B cell (primary cell): ENCODE measurements around the gene USP49. TPM values are rescaled to one million over a fixed set of nuclear protein-coding genes. Genes with fewer than 3 reads are reported as not detected.

Source experiments
- ATAC-seq: fragments of 200-7000 bp; cut with Tn5 transposase; one replicate; pipeline ENCODE4 v1.10.0; 2021; ENCODE audit warnings: low read depth, mild to moderate bottlenecking, moderate number of reproducible peaks, moderate library complexity
- CTCF ChIA-PET: fragments of 350-600 bp; sonication (Branson Sonifier 250); formaldehyde crosslinking; loops from one replicate; lab custom pipeline; 2021; ENCODE audit warnings: antibody characterized with exemption, inconsistent platforms; lab: Charles Lee
- POLR2A ChIA-PET: fragments of 350-600 bp; sonication (Branson Sonifier 250); formaldehyde crosslinking; loops from one replicate; lab custom pipeline; 2021; ENCODE audit warnings: antibody characterized with exemption; lab: Charles Lee
- DNase-seq: peaks from one replicate; pipeline ENCODE4 v3.0.0; 2013
- H2AFZ ChIP-seq: 2 replicates; pipeline ENCODE4 v1.6.1; 2012; ENCODE audit warnings: mild to moderate bottlenecking, low read depth, low read length; ENCODE audit not compliant: insufficient read depth, poor library complexity, severe bottlenecking
- H3K27ac ChIP-seq, 2 donors: 1 replicate in 1 of 2; 2 replicates in 1 of 2; pipeline ENCODE4 v1.5.1; 2012 to 2013; ENCODE audit warnings: low read length in 2 of 2, mild to moderate bottlenecking in 2 of 2, moderate library complexity in 1 of 2
- H3K27me3 ChIP-seq, 4 experiments: fragments of 200-600 bp in 1 of 4; sonication (generic) in 1 of 4; replicated peaks in 1 of 4; 1 replicate in 2 of 4; 2 replicates in 2 of 4; pipeline versions ENCODE4 v1.6.1 to v1.7.0; 2013 to 2016; ENCODE audit warnings: low read length in 3 of 4, mild to moderate bottlenecking in 2 of 4, mixed read lengths in 1 of 4, moderate library complexity in 1 of 4; ENCODE audit not compliant: insufficient read depth in 4 of 4, control insufficient read depth in 3 of 4; ENCODE audit errors: control extremely low read depth in 1 of 4
- H3K36me3 ChIP-seq, 2 experiments: replicated peaks in 1 of 2; 1 replicate in 1 of 2; 2 replicates in 1 of 2; pipeline versions ENCODE4 v1.6.1 to v1.7.1; 2013; ENCODE audit warnings: low read length in 1 of 2; ENCODE audit not compliant: insufficient read depth in 2 of 2, control insufficient read depth in 1 of 2; ENCODE audit errors: control extremely low read depth in 1 of 2, extremely low read depth in 1 of 2
- H3K4me1 ChIP-seq, 2 donors: fragments of 200-600 bp in 1 of 2; sonication (generic) in 1 of 2; 1 replicate in 1 of 2; 2 replicates in 1 of 2; pipeline versions ENCODE4 v1.5.1 to v1.6.1; 2013 to 2017; ENCODE audit warnings: low read length in 2 of 2; ENCODE audit not compliant: control insufficient read depth in 2 of 2, insufficient read depth in 2 of 2
- H3K4me2 ChIP-seq: replicated peaks from 2 replicates; pipeline ENCODE3; 2012; ENCODE audit warnings: mild to moderate bottlenecking, low read depth, low read length; ENCODE audit not compliant: poor library complexity, severe bottlenecking
- H3K4me3 ChIP-seq, 5 experiments: fragments of 200-600 bp in 1 of 5; sonication (generic) in 1 of 5; 1 replicate in 3 of 5; 2 replicates in 2 of 5; pipeline versions ENCODE4 v1.5.1 to v1.7.0; 2011 to 2016; ENCODE audit warnings: low read length in 4 of 5, mild to moderate bottlenecking in 4 of 5, low read depth in 2 of 5, control low read depth in 1 of 5, moderate library complexity in 1 of 5; ENCODE audit not compliant: insufficient read depth in 1 of 5; ENCODE audit errors: control extremely low read depth in 1 of 5, extremely low read depth in 1 of 5
- H3K79me2 ChIP-seq: fragments of 200-600 bp; sonication (generic); one replicate; pipeline ENCODE4 v1.6.0; 2016; ENCODE audit warnings: low read length; ENCODE audit not compliant: control insufficient read depth, insufficient read depth
- H3K9ac ChIP-seq: fragments of 200-600 bp; sonication (generic); 2 replicates; pipeline ENCODE4 v1.6.1; 2017; ENCODE audit warnings: mild to moderate bottlenecking, low read length, moderate library complexity
- H3K9me3 ChIP-seq, 3 donors: one replicate each; pipeline versions ENCODE4 v1.6.1 to v1.7.1; 2013; ENCODE audit warnings: low read length in 2 of 3; ENCODE audit not compliant: control insufficient read depth in 2 of 3, insufficient read depth in 1 of 3; ENCODE audit errors: control extremely low read depth in 1 of 3
- H4K20me1 ChIP-seq: 2 replicates; pipeline ENCODE4 v1.6.0; 2012; ENCODE audit warnings: mild to moderate bottlenecking, low read length; ENCODE audit not compliant: insufficient read depth, control insufficient read depth, poor library complexity, severe bottlenecking
- H3K27ac Mint-ChIP-seq: one replicate; pipeline ENCODE4 v1.8.0; 2021; ENCODE audit warnings: mixed read lengths
- H3K27me3 Mint-ChIP-seq: one replicate; pipeline ENCODE4 v1.8.0; 2021; ENCODE audit warnings: mixed read lengths
- H3K4me1 Mint-ChIP-seq: one replicate; pipeline ENCODE4 v1.8.0; 2021; ENCODE audit warnings: mixed read lengths
- H3K4me3 Mint-ChIP-seq: one replicate; pipeline ENCODE4 v1.8.0; 2021; ENCODE audit warnings: mixed read lengths
- H3K9me3 Mint-ChIP-seq: one replicate; pipeline ENCODE4 v1.8.0; 2022; ENCODE audit warnings: mixed read lengths; ENCODE audit not compliant: insufficient read depth
- CTCF ChIP-seq: fragments of 200-600 bp; IDR thresholded peaks from one replicate; pipeline ENCODE4 v1.8.0; 2022; ENCODE audit warnings: antibody characterized with exemption, mild to moderate bottlenecking
- EZH2 ChIP-seq: IDR thresholded peaks from 2 replicates; pipeline ENCODE4 v1.6.1; 2012; ENCODE audit warnings: borderline replicate concordance, low read depth, mild to moderate bottlenecking, moderate library complexity, low read length; ENCODE audit not compliant: insufficient read depth, poor library complexity, severe bottlenecking
- WGBS: methylation state at CpG from one replicate; pipeline ENCODE4 v1.1.5; 2013; ENCODE audit warnings: missing lambda C conversion rate; ENCODE audit not compliant: insufficient coverage; 5-methylcytosine and 5-hydroxymethylcytosine counted together
- intact Hi-C: fragments of 100-400 bp; cut with micrococcal nuclease; formaldehyde crosslinking; loops from one replicate; pipeline ENCODE4 v1.10.0; 2022
- polyA plus RNA-seq: library from polyadenylated mRNA; depleted of rRNA; stranded (reverse); fragments of >200 nt; gene quantifications from 2 replicates; pipeline ENCODE4 v1.2.3, GENCODE V29; 2012
- total RNA-seq, 2 donors: library from RNA; stranded (reverse); fragments of 120-200 nt in 1 of 2; gene quantifications; 1 replicate in 1 of 2; 2 replicates in 1 of 2; pipeline versions ENCODE4 v1.2.3 to v1.2.4, GENCODE V29; 2013 to 2022

The USP49 gene
- total and polyA plus RNA-seq, 2 donors (not counting 1 experiment from before 2014, with no cell fraction given), result 2.6 to 9.9 TPM

- WGBS, result 100% methylated on average over 1 of the region's 2 CpGs
- intact Hi-C loops, result no loop called here
- no peak for ATAC-seq
- Histone ChIP-seq H3K27ac (no peak overlapping the region), H2AFZ (no peak overlapping the region), H3K36me3 (peaks cover 4 to 7% of the 10 kb centered on the region in 2 experiments), H3K9ac (no peak overlapping the region), H3K4me1 (no peaks in the 10 kb centered on the region), H3K4me2 (no peak overlapping the region), H3K9me3 (no peaks in the 10 kb centered on the region), H4K20me1 (no peaks in the 10 kb centered on the region), H3K79me2 (peaks cover 3% of the 10 kb centered on the region), H3K4me3 (no peak overlapping the region), H3K27me3 (no peaks in the 10 kb centered on the region)
- TF ChIP-seq CTCF, result no peak
- TF ChIP-seq EZH2, result no peak
- H3K9me3 Mint-ChIP-seq, result no peaks in the 10 kb centered on the region
- no peaks in the 10 kb centered on the region for H3K27me3 Mint-ChIP-seq
- no peak overlapping the region for H3K27ac Mint-ChIP-seq
- no peak for DNase-seq
- H3K4me1 Mint-ChIP-seq, result no peaks in the 10 kb centered on the region
- ChIA-PET CTCF (interaction anchor here (0.9 to 2.8 kb wide), 8 partner anchors 14 to 244 kb away, joined by 3 to 20 read pairs (median 4); partner anchors contain the start of gene TOMM6), POLR2A (no interaction called here)
- no peak overlapping the region for H3K4me3 Mint-ChIP-seq
These were observed 93.8 kb downstream of the USP49 start for GRCh38 chr6:41801380-41801779.

- H3K9me3 Mint-ChIP-seq, result no peaks in the 10 kb centered on the region
- Histone ChIP-seq H3K27me3 (no peaks in the 10 kb centered on the region), H3K4me1 (no peaks in the 10 kb centered on the region), H3K4me2 (no peak overlapping the region), H3K27ac (no peak overlapping the region), H3K9me3 (no peaks in the 10 kb centered on the region), H4K20me1 (no peaks in the 10 kb centered on the region), H3K4me3 (no peak overlapping the region), H3K36me3 (peaks cover 2 to 5% of the 10 kb centered on the region in 2 experiments), H3K79me2 (peaks cover 3% of the 10 kb centered on the region), H3K9ac (no peak overlapping the region), H2AFZ (no peak overlapping the region)
- ChIA-PET CTCF (interaction anchor here (0.9 to 2.8 kb wide), 3 partner anchors 9 to 243 kb away, joined by 3 to 20 read pairs (median 3); partner anchors contain the start of gene TOMM6), POLR2A (no interaction called here)
- 93% methylated on average over 2 of the region's 2 CpGs for WGBS
- no peak for ATAC-seq
- DNase-seq, result no peak
- H3K4me3 Mint-ChIP-seq, result no peak overlapping the region
- H3K27me3 Mint-ChIP-seq, result no peaks in the 10 kb centered on the region
- H3K27ac Mint-ChIP-seq, result no peak overlapping the region
- H3K4me1 Mint-ChIP-seq, result no peaks in the 10 kb centered on the region
- intact Hi-C loops, result no loop called here
- TF ChIP-seq CTCF (no peak), EZH2 (no peak)
These were observed 95.6 kb downstream of the USP49 start for GRCh38 chr6:41799559-41799911.
